Right atrium auricular region (tissue), 2 donors: ENCODE measurements around the gene CDH26. TPM values are rescaled to one million over a fixed set of nuclear protein-coding genes. Genes with fewer than 3 reads are reported as not detected.

Experiments used
- DNase-seq: peaks from one replicate; pipeline ENCODE4 v3.0.0-alpha.2; 2019; ENCODE audit warnings: low spot score
- H3K27ac ChIP-seq, 2 donors: fragments of 200-600 bp; sonication (generic); 1 replicate in 1 of 2; 2 replicates in 1 of 2; pipeline ENCODE4 v1.5.1; 2016 to 2019
- H3K27me3 ChIP-seq, 2 donors: fragments of 200-600 bp; sonication (generic); one replicate each; pipeline versions ENCODE4 v1.5.1 to v1.6.0; 2017 to 2019
- H3K36me3 ChIP-seq: fragments of 200-600 bp; sonication (generic); one replicate; pipeline ENCODE4 v1.5.1; 2016
- H3K4me1 ChIP-seq, 2 donors: fragments of 200-600 bp; sonication (generic); one replicate each; pipeline versions ENCODE4 v1.5.1 to v1.6.0; 2017 to 2019
- H3K4me3 ChIP-seq, 2 donors: fragments of 200-600 bp; sonication (generic); 1 replicate in 1 of 2; 2 replicates in 1 of 2; pipeline ENCODE4 v1.5.1; 2017 to 2019; ENCODE audit warnings: mild to moderate bottlenecking in 1 of 2, moderate library complexity in 1 of 2
- H3K9me3 ChIP-seq, 2 donors: fragments of 200-600 bp; sonication (generic); one replicate each; pipeline ENCODE4 v1.5.1; 2019
- CTCF ChIP-seq, 2 donors: fragments of 200-600 bp; sonication (generic); IDR thresholded peaks; one replicate each; pipeline ENCODE4 v1.5.1; 2019; ENCODE audit warnings: antibody characterized with exemption in 2 of 2
- total RNA-seq, 2 donors: library from RNA; depleted of rRNA; stranded (reverse); fragments of >200 nt; gene quantifications; one replicate each; pipeline ENCODE4 v1.1.0, GENCODE V29; 2016

Gene CDH26
- total RNA-seq, 2 donors from 2014 or later = 0.43 to 1.3 TPM

DNA sequence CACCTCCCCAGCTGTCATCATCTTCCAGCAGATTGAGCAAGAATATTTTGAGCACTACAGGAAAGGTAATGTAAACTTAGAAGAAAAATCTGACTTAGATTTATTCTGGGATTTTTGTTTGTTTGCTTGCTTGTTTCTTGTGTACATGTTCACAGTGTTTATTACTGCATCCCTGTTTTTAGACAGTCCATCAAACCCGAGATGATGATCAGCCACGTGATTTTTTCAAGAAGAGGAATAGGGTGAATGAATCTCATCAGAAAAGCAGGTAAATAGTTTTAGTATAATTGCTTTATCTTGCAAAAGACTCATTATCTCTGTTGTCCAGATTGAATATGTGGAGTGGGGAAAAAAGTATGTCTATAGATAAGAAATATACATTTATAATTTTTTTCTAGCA lies 16.0 kb upstream of the CDH26 start:
- peaks cover 0 to 64% of the 10 kb centered on the region in 2 donors for H3K4me1 ChIP-seq
- DNase-seq = no peak
- H3K27me3 ChIP-seq = no peaks in the 10 kb centered on the region
- H3K4me3 ChIP-seq = no peak overlapping the region
- peak overlapping the region in 1 of 2 donors; percentile 96 for H3K27ac ChIP-seq
- TF ChIP-seq CTCF (IDR thresholded peaks at IDR 0.05) = no peak
- H3K9me3 ChIP-seq = no peaks in the 10 kb centered on the region
- peaks cover 27% of the 10 kb centered on the region for H3K36me3 ChIP-seq

DNA sequence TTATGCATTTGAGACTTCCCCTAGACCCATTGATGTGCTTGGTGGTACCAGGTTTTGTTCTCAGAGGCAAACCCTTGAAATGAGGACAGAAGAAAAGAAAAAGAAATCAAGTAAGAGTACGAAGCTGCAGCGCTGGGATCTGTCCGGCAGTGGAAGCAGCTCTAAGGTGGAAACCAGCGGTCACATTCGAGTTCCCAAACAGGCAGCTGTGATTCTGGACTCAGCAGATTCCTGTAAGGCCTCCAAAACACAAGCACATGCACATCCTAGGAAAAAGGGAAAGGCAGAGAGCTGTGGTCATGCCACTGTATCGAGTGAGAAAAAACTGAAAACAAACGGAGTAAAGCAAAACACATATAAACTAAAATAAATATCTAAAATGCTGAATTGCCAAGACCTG lies 13.5 kb upstream of the CDH26 start:
- Histone ChIP-seq H3K9me3 (no peaks in the 10 kb centered on the region), H3K27ac (no peak overlapping the region), H3K4me1 (peaks cover 0 to 49% of the 10 kb centered on the region in 2 donors)

GRCh38 chr20:59945175-59945574 lies 13.0 kb upstream of the CDH26 start:
- Histone ChIP-seq H3K4me3 (no peak overlapping the region), H3K36me3 (peaks cover 27% of the 10 kb centered on the region), H3K4me1 (peaks cover 0 to 49% of the 10 kb centered on the region in 2 donors), H3K9me3 (no peaks in the 10 kb centered on the region), H3K27me3 (no peaks in the 10 kb centered on the region), H3K27ac (no peak overlapping the region)
- no peak for DNase-seq
- no peak for TF ChIP-seq CTCF (IDR thresholded peaks at IDR 0.05)

More for the DNA sequence above, 13.5 kb upstream of the CDH26 start:
- no peak for DNase-seq
- Histone ChIP-seq H3K36me3 (peaks cover 27% of the 10 kb centered on the region), H3K4me3 (no peak overlapping the region), H3K27me3 (no peaks in the 10 kb centered on the region)
- TF ChIP-seq CTCF (IDR thresholded peaks at IDR 0.05) = no peak

- no peak overlapping the region for H3K4me3 ChIP-seq
- H3K36me3 ChIP-seq = peaks cover 27% of the 10 kb centered on the region
- H3K27ac ChIP-seq = no peak overlapping the region
- H3K9me3 ChIP-seq = no peaks in the 10 kb centered on the region
- no peak for TF ChIP-seq CTCF (IDR thresholded peaks at IDR 0.05)
- no peaks in the 10 kb centered on the region for H3K27me3 ChIP-seq
- DNase-seq = no peak
- H3K4me1 ChIP-seq = peaks cover 0 to 49% of the 10 kb centered on the region in 2 donors
These were observed 12.5 kb upstream of the CDH26 start for GRCh38 chr20:59945731-59946130.

- peaks cover 0 to 34% of the 10 kb centered on the region in 2 donors for H3K4me1 ChIP-seq
- H3K27ac ChIP-seq = no peak overlapping the region
- peaks cover 30% of the 10 kb centered on the region for H3K36me3 ChIP-seq
- H3K27me3 ChIP-seq = no peaks in the 10 kb centered on the region
- TF ChIP-seq CTCF (IDR thresholded peaks at IDR 0.05) = no peak
- no peak overlapping the region for H3K4me3 ChIP-seq
- no peak for DNase-seq
- no peaks in the 10 kb centered on the region for H3K9me3 ChIP-seq
These were observed 10.8 kb upstream of the CDH26 start for GRCh38 chr20:59947376-59947775.

DNA sequence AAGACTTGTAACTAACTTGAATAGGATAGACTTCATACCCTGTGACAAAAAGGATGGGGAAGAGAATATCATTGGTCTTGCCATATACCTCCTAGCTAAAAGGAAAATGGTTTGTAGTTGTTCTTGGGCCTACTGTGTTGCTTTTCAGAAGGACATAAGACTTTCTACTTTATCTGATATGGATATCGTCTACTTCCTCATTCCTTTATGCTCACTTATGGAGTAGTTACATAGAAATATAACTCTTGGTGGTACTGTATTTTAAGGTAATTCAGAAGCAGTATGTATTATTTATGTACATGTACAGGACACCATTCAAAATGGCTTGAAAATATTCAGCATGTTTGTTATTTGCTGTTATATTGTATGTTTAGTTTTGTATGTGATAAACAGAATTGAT lies 10.0 kb upstream of the CDH26 start:
- Histone ChIP-seq H3K4me1 (peaks cover 0 to 34% of the 10 kb centered on the region in 2 donors), H3K9me3 (no peaks in the 10 kb centered on the region), H3K27ac (no peak overlapping the region), H3K27me3 (no peaks in the 10 kb centered on the region), H3K36me3 (peaks cover 22% of the 10 kb centered on the region), H3K4me3 (no peak overlapping the region)
- DNase-seq = no peak
- TF ChIP-seq CTCF (IDR thresholded peaks at IDR 0.05) = no peak
